Measurements from ENCODE around the gene TRPT1. TPM values are rescaled to one million over a fixed set of nuclear protein-coding genes. Genes with fewer than 3 reads are reported as not detected.
A peak's percentile ranks its signal among the peaks of the same experiment; 100 is the strongest.

The TRPT1 gene
- total and polyA plus RNA-seq, 9 of the 15 experiments (the other 6 are each of a cell fraction or from before 2014, with no cell fraction given): 4.6 to 41.7 (median 23.1) TPM

DNA sequence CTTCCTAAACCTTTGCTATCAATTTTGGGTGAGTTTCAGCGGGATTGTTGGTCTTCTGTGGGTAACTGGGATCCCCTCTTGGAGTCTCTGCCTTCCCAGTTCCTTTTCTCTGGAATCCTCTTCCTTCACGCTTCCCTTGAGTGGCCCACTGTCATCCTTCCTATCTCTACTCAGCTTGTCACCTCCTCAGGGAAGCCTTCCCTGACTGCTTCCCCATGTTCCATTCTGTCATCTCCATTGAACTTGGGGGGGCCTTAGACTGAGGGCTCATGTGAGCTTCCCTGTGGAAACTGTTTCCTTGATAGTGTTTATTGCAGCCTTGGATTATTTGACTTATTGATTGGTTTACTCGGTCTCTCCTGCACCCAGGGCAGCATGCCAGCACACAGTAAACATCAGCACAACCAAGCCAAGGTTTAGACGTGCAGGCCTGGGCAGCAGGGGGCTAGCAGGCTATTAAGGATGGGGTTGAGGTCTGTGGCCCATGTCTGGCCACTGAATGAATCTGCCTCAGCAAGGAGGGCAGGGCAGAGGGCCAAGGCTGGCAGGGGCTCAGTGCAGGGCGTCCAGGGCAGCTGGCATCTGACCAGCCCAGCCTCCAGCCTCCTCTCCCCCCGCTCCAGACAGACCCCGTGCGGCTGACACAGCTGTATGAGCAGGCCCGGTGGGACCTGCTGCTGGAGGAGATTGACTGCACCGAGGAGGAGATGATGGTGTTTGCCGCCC, 7.2 kb downstream of the TRPT1 start:
- Histone ChIP-seq H3K9me3 (replicated peaks; ENCODE audit: control insufficient read depth, insufficient read depth, low read depth, low read length) (no peaks in the 10 kb centered on the region), H3K27me3 (ENCODE audit: control insufficient read depth in 2 of 2, insufficient read depth in 2 of 2, low read length in 2 of 2) (no peaks in the 10 kb centered on the region), H3K4me3 (no peak overlapping the region), H3K4me1 (replicated peaks in 1 of 2; ENCODE audit: control insufficient read depth in 2 of 2, insufficient read depth in 2 of 2, low read length in 2 of 2) (peaks cover 0 to 25% of the 10 kb centered on the region in 2 experiments; a peak in 2 of 5 replicates), H4K20me1 (replicated peaks; ENCODE audit: control insufficient read depth, insufficient read depth, low read length) (no peaks in the 10 kb centered on the region), H3K79me2 (ENCODE audit: control insufficient read depth, insufficient read depth, low read length) (no peaks in the 10 kb centered on the region), H3K27ac (ENCODE audit: extremely low read depth, low read depth, low read length) (no peak overlapping the region), H2AFZ (ENCODE audit: low read depth, low read length) (no peak overlapping the region), H3K9me1 (ENCODE audit: control insufficient read depth, insufficient read depth, low read length) (no peaks in the 10 kb centered on the region), H3K4me2 (ENCODE audit: insufficient read depth, low read length) (no peak overlapping the region), H3K36me3 (ENCODE audit: control insufficient read depth, insufficient read depth, low read length) (peaks cover 82% of the 10 kb centered on the region), H3K9ac (ENCODE audit: insufficient read depth in 1 of 2, low read depth in 2 of 2, low read length in 2 of 2) (no peak overlapping the region)
- POLR2A ChIA-PET: interaction anchor here (0.6 to 7.0 kb wide), 4 partner anchors 8 to 46 kb away, joined by 4 to 57 read pairs (median 14); partner anchors contain the start of genes FERMT3, NUDT22 and TRPT1
- intact Hi-C loops (cut with micrococcal nuclease): no loop called here
- peak; percentile 74 for TF ChIP-seq RBM25 (IDR thresholded peaks at IDR 0.05; ENCODE audit: low read depth, low read length, severe bottlenecking)
- TF ChIP-seq EWSR1 (IDR thresholded peaks at IDR 0.05; ENCODE audit: borderline replicate concordance, low read depth, partially characterized antibody): no peak
- TF ChIP-seq POLR2A (conservative IDR thresholded peaks at IDR 0.05): 0 out of 2 replicates have a peak, but pooled peaks have one; percentile 37
- peak; percentile 18; the same call in 1 of the 2 replicates for TF ChIP-seq SUPT5H (IDR thresholded peaks at IDR 0.05)
- TF ChIP-seq, protein P1, sequence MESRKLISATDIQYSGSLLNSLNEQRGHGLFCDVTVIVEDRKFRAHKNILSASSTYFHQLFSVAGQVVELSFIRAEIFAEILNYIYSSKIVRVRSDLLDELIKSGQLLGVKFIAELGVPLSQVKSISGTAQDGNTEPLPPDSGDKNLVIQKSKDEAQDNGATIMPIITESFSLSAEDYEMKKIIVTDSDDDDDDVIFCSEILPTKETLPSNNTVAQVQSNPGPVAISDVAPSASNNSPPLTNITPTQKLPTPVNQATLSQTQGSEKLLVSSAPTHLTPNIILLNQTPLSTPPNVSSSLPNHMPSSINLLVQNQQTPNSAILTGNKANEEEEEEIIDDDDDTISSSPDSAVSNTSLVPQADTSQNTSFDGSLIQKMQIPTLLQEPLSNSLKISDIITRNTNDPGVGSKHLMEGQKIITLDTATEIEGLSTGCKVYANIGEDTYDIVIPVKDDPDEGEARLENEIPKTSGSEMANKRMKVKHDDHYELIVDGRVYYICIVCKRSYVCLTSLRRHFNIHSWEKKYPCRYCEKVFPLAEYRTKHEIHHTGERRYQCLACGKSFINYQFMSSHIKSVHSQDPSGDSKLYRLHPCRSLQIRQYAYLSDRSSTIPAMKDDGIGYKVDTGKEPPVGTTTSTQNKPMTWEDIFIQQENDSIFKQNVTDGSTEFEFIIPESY (CRISPR knock-in tag; IDR thresholded peaks at IDR 0.05): no peak
- no peak for TF ChIP-seq ARID2 (IDR thresholded peaks at IDR 0.05)
- TF ChIP-seq, protein P2, sequence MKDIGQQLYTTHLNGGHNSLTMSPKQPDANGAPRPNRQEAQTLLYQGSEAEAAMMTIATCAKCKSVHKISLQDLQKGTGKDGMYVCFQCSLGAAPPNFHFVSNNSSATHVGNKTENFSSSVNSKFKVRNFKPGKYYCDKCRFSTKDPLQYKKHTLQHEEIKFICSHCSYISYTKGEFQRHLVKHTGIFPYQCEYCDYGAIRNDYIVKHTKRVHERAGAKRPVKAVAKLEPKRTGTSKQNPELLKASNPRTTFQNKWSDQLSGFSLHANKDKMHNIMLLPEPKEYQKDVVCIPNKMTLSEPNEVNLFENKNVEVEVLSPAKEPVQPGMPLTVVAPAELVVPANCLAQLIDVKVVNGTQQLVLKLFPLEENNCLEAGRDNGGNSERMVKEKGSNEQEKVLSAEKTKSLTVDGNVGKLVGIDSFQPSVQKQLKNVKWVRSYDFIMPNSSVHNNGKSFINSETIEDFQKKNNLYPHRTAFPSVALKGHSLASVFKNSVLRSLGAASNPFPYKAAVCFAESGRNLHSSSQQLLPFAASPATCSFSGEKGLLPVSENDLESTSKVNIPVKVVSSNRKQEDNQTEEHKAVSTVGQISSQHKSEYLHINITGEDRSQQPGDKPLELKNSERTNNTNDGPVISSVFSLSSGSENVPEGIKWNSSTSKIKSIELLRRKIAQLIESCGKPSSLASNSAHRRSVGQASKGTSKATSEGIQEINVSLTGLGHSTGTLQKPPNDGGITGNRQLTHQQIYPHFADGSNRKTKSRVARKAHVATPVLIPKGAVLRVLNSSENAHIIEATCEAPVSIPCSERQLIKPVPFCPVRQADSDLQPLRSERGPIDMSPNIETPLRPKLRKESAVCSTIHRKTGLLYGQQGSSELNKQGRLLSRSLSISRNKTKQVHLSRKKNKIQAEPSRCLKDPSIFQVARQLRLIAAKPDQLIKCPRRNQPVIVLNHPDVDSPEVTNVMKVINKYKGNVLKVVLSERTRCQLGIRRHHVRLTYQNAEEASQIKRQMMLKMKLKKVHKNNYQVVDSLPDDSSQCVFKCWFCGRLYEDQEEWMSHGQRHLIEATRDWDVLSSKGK (CRISPR knock-in tag; IDR thresholded peaks at IDR 0.05): no peak
- peak; percentile 19 for TF ChIP-seq POLR2B (IDR thresholded peaks at IDR 0.05; ENCODE audit: low read depth, partially characterized antibody)
- TF ChIP-seq ZFP36 (IDR thresholded peaks at IDR 0.05; ENCODE audit: low read depth, low read length, partially characterized antibody): peak; percentile 97
- peak; percentile 60; the same call in 1 of the 2 replicates for TF ChIP-seq ZNF436 (CRISPR knock-in tag; IDR thresholded peaks at IDR 0.05)
- WGBS (ENCODE audit: insufficient coverage, low coverage, missing lambda C conversion rate): 88% methylated on average over 11 of the region's 11 CpGs
- FAIRE-seq (no peak), DNase-seq (ENCODE audit: extremely low read depth in 1 of 4, low spot score in 3 of 4) (no peak), ATAC-seq (no peak)
- CTCF ChIA-PET (ENCODE audit: low intra/inter-chr PET ratio): no interaction called here
- in situ Hi-C loops (cut with MboI): no loop called here
- no TSS peak for BruUV-seq (replicated peaks)
